Peyer's patch (tissue), 4 donors: ENCODE results near the gene OR2T35.

ENCODE experiments used
- CTCF ChIP-seq, 6 experiments: fragments of 450-650 bp in 4 of 6; fragments of 200-600 bp in 2 of 6; sonication (generic) in 1 of 6; IDR thresholded peaks; one replicate each; pipeline ENCODE4 v1.5.1; 2017 to 2019; ENCODE audit warnings: antibody characterized with exemption in 6 of 6, mild to moderate bottlenecking in 3 of 6, moderate library complexity in 1 of 6
- POLR2A ChIP-seq, 2 donors: fragments of 450-650 bp; IDR thresholded peaks; one replicate each; pipeline ENCODE4 v1.5.1; 2017; ENCODE audit warnings: antibody characterized with exemption in 2 of 2, mild to moderate bottlenecking in 2 of 2, moderate library complexity in 2 of 2

- no peak for TF ChIP-seq CTCF (IDR thresholded peaks at IDR 0.05)
- TF ChIP-seq POLR2A (IDR thresholded peaks at IDR 0.05) = no peak
Observed at GRCh38 chr1:248589334-248589733, 55.7 kb downstream of the OR2T35 start.
